DMS153 treated with DMSO at 0.1 percent for 48 hours (cell line): ENCODE results near the gene MOCS3.

Experiments used
- DNase-seq: peaks from one replicate; lab custom pipeline; 2025; ENCODE audit not compliant: unreplicated experiment; lab: John Stamatoyannopoulos, UW

Gene MOCS3

DNA sequence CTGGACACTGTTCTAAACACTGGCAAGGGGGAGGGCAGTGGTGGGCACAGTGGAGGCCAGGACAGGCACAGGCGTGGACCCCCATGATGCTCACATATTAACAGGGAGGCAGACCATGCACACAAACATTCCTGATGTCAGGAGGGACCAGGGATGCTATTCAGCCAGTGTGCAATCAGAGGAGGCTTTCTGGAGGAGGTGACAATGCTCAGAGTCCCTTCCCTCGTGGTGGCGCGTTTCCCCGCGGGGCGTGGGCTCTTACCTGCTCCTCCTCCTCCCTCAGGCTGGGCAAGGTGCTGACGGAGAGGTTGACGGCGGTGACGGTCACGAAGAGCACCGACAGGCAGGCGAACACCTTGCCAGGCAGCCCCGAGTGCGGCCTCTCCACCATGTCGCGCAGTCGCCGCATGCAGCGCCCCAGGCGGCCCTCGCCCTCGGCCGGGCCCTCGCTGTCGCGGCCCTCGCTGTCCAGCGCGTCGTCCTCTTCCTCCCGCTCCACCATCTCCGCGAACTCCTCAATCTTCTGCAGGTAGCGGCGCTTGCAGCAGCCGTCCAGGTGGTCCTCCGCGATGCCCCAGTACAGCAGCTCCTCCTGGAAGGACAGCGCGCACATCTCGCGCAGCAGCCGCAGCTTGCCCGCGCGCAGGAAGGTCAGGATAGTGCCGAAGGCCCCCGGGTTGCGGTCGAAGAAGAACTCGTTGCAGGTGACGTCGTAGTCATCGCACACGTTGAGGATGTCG is 50.9 kb downstream of the MOCS3 start:
- DNase-seq, result no peak

DNA sequence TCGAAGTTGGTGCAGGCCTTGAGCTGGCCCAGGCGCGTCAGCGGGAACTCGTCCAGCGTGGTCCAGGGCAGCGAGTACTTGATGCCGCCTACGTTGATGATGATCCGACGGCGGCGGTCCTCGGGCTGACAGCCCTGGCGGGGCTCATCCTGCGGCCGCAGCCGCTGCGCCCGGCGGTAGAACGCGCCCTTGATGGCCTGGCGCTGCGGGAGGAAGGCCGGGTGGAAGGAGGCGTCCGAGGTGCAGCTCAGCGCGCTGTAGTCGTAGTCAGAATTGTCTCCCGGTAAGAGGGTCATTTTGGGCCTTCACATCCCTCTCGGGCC is 51.4 kb downstream of the MOCS3 start:
- no peak for DNase-seq

DNA sequence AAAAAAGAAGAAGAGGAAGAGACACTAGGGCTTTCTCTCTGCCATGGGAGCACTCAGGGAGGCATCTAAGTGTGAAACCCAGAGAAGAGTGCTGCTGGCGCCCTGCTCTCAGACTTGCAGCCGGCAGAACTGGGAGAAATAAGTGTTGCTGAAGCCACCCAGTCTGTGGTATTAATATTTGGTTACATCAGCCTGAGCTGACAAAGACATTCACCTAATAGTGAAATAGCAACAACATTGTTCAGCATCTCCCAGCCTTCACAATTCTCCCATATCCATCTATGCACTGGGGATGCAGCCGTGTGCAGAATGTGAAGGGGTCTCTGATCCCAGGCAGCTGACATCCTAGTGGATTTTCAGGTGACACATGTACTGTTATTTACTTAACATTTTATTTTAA is 52.3 kb downstream of the MOCS3 start:
- DNase-seq, result no peak

DNA sequence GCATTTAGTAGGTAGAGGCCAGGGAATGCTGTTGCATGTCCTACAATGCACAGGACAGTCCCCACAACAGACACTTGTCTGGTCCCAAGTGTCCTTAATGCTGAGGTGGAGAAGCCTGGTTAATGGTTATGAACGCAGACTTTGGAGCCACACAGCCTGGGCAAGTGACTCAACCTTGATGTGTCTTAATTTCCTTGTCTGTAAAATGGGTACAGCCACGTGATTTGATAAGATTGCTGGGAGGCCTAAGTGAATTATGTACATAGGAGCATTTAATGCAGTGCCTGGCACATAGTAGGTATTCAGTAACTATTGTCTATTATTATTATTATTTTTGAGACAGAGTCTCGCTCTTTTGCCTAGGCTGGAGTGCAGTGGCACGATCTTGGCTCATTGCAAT is 52.9 kb downstream of the MOCS3 start:
- no peak for DNase-seq

DNA sequence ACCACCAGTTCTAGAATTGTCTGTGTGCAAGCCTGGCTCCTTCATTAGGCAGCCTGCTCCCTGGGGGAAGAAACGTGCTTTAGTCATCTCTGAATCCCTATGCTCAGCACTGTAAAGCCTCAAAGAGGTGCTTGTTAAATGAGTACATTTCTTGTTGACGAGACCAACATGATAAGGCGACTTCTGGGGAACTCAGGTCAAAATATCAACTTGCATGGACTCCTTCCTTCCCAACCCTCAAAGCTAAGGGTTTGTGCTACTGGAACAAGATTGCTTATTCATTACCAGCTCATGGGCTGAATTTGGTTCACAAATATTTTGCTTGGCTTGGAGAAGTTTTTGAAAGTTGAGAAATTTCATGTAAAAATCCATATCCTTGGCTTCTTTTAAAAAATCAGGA is 53.7 kb downstream of the MOCS3 start:
- DNase-seq, result no peak
